Right lobe of liver (tissue), 4 donors: ENCODE measurements around the gene ADAM10.

Experiments used
- CTCF ChIP-seq, 4 donors: fragments of 200-600 bp in 3 of 4; fragments of 450-650 bp in 1 of 4; IDR thresholded peaks; one replicate each; pipeline versions ENCODE4 v1.5.1 to v1.8.0; 2016 to 2022; ENCODE audit warnings: antibody characterized with exemption in 4 of 4, mild to moderate bottlenecking in 2 of 4
- POLR2A ChIP-seq: fragments of 450-650 bp; IDR thresholded peaks from one replicate; pipeline ENCODE4 v1.6.1; 2017; ENCODE audit warnings: antibody characterized with exemption, mild to moderate bottlenecking
- donor health status: DM: no; HTN: no; CAD: no.
- donor health status: DM: no; HTN: no; CAD: no.
- donor health status: DM: no; HTN: yes; CAD: no.

GRCh38 chr15:58564981-58565380 lies 184.5 kb downstream of the ADAM10 start:
- no peak for TF ChIP-seq CTCF (IDR thresholded peaks at IDR 0.05)
- TF ChIP-seq POLR2A = no peak
